C4-2B (cell line): ENCODE measurements around the gene MAB21L3.
A peak's percentile ranks its signal among the peaks of the same experiment; 100 is the strongest.
"Not testable (repeated sequence)": the region's sequence is repeated elsewhere in the genome, so short reads cannot be mapped to it uniquely, and the experiment has no call there.

ENCODE experiments used
- H3K27ac ChIP-seq: fragments of 450-650 bp; 2 replicates; pipeline ENCODE4 v1.5.1; 2017
- CTCF ChIP-seq: fragments of 450-650 bp; conservative IDR thresholded peaks from 2 replicates; pipeline ENCODE4 v1.5.1; 2017; ENCODE audit warnings: mild to moderate bottlenecking
- ZFX ChIP-seq: fragments of 450-650 bp; IDR thresholded peaks from 2 replicates; pipeline ENCODE4 v1.6.1; 2017

The MAB21L3 gene

GRCh38 chr1:116144151-116144550 lies 33.0 kb downstream of the MAB21L3 start:
- no peak for TF ChIP-seq CTCF
- no peak for TF ChIP-seq ZFX
- H3K27ac ChIP-seq: no peak overlapping the region

- H3K27ac ChIP-seq: not testable (repeated sequence)
Measured at GRCh38 chr1:116146447-116147113, 35.4 kb downstream of the MAB21L3 start.

- H3K27ac ChIP-seq: no peak overlapping the region
- no peak for TF ChIP-seq CTCF
- TF ChIP-seq ZFX: no peak
Measured at GRCh38 chr1:116147114-116147510, 35.9 kb downstream of the MAB21L3 start.

GRCh38 chr1:116147972-116148371 lies 36.8 kb downstream of the MAB21L3 start:
- no peak for TF ChIP-seq CTCF
- TF ChIP-seq ZFX: no peak
- H3K27ac ChIP-seq: no peak overlapping the region

- TF ChIP-seq ZFX (no peak), CTCF (no peak)
- no peak overlapping the region for H3K27ac ChIP-seq
Measured at GRCh38 chr1:116148967-116149366, 37.8 kb downstream of the MAB21L3 start.

GRCh38 chr1:116150368-116150767 lies 39.2 kb downstream of the MAB21L3 start:
- no peak overlapping the region for H3K27ac ChIP-seq
- TF ChIP-seq ZFX: no peak
- TF ChIP-seq CTCF: no peak

GRCh38 chr1:116151739-116152576 lies 40.8 kb downstream of the MAB21L3 start:
- TF ChIP-seq ZFX: no peak
- peak; percentile 98 for TF ChIP-seq CTCF
- peak overlapping the region; percentile 66 for H3K27ac ChIP-seq
